Muscle of leg (tissue), 11 donors: ENCODE measurements around the gene ARRDC2. TPM values are rescaled to one million over a fixed set of nuclear protein-coding genes. Genes with fewer than 3 reads are reported as not detected.

Experiments used
- DNase-seq: peaks from one replicate; pipeline ENCODE4 v3.0.0; 2013
- H3K27ac ChIP-seq: one replicate; pipeline ENCODE4 v1.5.1; 2013; ENCODE audit warnings: mild to moderate bottlenecking, low read length, control low read depth
- H3K27me3 ChIP-seq: one replicate; pipeline ENCODE4 v1.6.1; 2013; ENCODE audit warnings: low read length; ENCODE audit not compliant: control insufficient read depth, insufficient read depth
- H3K36me3 ChIP-seq: one replicate; pipeline ENCODE4 v1.6.1; 2013; ENCODE audit warnings: low read length; ENCODE audit not compliant: control insufficient read depth, insufficient read depth
- H3K4me1 ChIP-seq: one replicate; pipeline ENCODE4 v1.6.1; 2013; ENCODE audit warnings: low read length; ENCODE audit not compliant: control insufficient read depth, insufficient read depth
- H3K4me3 ChIP-seq: one replicate; pipeline ENCODE4 v1.5.1; 2013; ENCODE audit warnings: low read length, control low read depth
- H3K9me3 ChIP-seq: replicated peaks from 2 replicates; pipeline ENCODE4 v1.6.1; 2013; ENCODE audit warnings: low read depth, low read length; ENCODE audit not compliant: control insufficient read depth
- WGBS: methylation state at CpG from one replicate; pipeline ENCODE4 v1.1.5; 2013; ENCODE audit warnings: missing lambda C conversion rate; ENCODE audit not compliant: insufficient coverage; 5-methylcytosine and 5-hydroxymethylcytosine counted together
- polyA plus RNA-seq, 8 donors: library from polyadenylated mRNA; unstranded; fragments of 120-200 nt; gene quantifications; one replicate each; pipeline versions ENCODE4 v1.2.1 to v1.2.3, GENCODE V29; 2013; ENCODE audit warnings: inconsistent platforms in 1 of 8, low replicate concordance in 1 of 8; ENCODE audit not compliant: insufficient read length in 8 of 8, insufficient read depth in 1 of 8
- total RNA-seq: library from RNA; stranded (reverse); fragments of 120-200 nt; gene quantifications from one replicate; pipeline ENCODE4 v1.2.4, GENCODE V29; 2013

Gene ARRDC2
- total and polyA plus RNA-seq, 9 donors: 3.4 to 6.7 (median 4.5) TPM

DNA sequence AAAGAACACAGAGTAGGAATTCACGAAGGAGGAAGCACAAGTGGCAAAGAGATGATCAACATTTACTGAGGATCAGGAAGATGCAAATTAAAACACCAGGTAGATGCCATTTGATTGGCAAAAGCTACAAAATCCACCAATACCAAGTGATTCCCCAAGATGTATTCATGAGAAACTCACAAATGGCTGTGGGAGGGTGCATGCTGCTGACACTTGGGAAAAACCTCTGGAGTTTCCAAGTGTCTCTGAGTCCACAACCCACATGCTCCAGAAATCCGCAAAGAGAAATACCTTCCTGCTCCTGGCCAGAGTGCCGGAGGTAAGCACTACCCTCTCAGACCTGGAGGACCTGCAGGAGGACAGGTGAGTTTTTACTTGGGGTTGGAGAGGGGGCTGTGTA is 35.7 kb downstream of the ARRDC2 start:
- H3K27me3 ChIP-seq: peaks cover 2% of the 10 kb centered on the region
- peaks cover 11% of the 10 kb centered on the region for H3K4me1 ChIP-seq
- H3K4me3 ChIP-seq: no peak overlapping the region
- no CpG with 5 or more reads among the region's 3 CpGs for WGBS
- H3K9me3 ChIP-seq: peaks cover 3% of the 10 kb centered on the region
- DNase-seq: no peak
- H3K36me3 ChIP-seq: no peaks in the 10 kb centered on the region
- H3K27ac ChIP-seq: no peak overlapping the region

DNA sequence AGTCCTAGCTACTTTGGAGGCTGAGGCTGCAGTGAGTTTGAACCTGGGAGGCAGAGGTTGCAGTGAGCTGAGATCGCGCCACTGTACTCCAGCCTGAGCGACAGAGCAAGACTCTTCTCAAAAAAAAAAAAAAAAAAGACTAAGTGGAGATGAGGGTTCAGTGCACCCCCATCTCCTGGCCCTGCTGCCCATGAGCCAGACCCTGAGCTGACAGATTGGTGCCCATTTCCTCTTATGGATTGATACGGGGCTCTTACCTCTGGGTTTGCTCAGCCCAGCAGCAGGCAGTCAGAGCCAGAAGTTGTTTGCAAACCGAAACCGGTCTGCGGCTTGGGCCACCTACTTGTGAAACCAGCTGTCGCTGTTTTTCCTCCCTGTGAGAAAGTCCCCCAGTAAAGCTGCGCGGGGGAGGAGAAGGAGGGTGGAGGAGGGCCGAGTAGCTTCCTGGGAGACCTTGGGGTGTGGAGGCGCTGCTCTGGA is 36.9 kb downstream of the ARRDC2 start:
- 0% methylated on average over 5 of the region's 12 CpGs for WGBS
- peaks cover 2% of the 10 kb centered on the region for H3K27me3 ChIP-seq
- DNase-seq: peak; percentile 89
- peak overlapping the region; percentile 18 for H3K27ac ChIP-seq
- H3K36me3 ChIP-seq: no peaks in the 10 kb centered on the region
- H3K4me3 ChIP-seq: peak overlapping the region; percentile 26
- peaks cover 3% of the 10 kb centered on the region for H3K9me3 ChIP-seq
- H3K4me1 ChIP-seq: peaks cover 16% of the 10 kb centered on the region

DNA sequence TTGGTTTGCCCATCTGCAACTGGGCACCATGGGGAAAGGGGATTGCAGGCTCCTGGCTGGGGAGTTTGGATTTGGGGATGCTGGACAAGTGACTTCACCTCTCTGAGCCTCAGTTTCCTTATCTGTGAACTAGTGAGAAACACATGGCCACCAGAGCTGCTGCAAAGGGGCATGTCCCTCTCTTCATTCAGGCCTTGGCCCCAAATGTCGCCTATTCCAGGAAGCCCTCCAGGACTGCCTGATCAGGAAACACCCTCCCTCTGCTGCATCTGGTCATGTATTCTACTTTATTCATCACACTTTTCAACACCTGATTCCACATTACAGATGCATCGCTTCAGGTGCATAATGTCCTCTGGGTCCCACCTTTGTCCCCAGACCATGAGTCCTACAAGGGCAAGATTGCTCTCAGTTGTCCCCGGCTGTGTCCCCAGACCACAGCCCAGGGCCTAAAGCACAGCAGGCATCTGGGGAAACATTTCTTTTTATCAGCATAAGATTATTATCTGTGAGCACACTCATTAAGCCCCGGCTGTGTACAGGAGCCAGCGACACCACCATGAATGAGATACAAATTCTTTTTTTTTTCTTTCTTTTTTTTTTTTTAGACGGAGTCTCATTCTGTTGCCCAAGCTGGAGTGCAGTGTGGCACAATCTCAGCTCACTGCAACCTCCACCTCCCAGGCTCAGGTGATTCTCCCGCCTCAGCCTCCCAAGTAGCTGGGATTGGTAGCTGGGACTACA is 37.5 kb downstream of the ARRDC2 start:
- Histone ChIP-seq H3K27ac (peak overlapping the region; percentile 18), H3K4me1 (peaks cover 16% of the 10 kb centered on the region), H3K27me3 (peaks cover 5% of the 10 kb centered on the region), H3K4me3 (peak overlapping the region; percentile 26), H3K9me3 (peaks cover 2% of the 10 kb centered on the region), H3K36me3 (no peaks in the 10 kb centered on the region)
- 88% methylated on average over 5 of the region's 7 CpGs for WGBS
- no peak for DNase-seq

DNA sequence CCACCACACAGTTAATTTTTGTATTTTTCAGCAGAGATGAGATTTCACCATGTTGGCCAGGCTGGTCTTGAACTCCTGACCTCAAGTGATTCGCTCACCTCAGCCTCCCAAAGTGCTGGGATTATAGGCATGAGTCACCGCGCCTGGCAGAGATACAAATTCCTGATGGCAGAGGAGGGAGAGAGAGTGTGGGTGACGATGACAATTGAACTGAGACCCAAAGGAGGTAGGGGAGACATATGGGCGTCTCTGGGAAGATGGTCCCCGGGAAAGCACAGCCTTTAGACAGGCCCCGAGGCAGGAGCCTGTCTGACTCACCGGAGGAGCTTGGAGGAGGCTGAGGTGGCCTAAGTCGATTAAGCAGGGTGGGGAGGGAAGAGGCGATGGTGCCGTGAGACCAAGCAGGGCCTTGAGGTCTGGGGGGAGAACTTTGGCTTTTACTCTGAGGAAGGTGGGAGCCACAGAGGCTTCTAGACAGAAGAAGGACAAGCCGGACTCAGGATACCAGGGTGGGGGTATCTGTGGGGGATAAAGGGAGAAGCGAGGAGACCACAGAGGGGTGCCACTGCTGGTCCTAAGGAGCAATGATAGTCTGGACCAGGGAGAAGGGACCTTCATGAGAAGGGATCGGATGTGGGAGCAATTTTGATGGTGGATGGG is 38.2 kb downstream of the ARRDC2 start:
- DNase-seq: no peak
- WGBS: 58% methylated on average over 14 of the region's 14 CpGs
- Histone ChIP-seq H3K4me1 (peaks cover 16% of the 10 kb centered on the region), H3K4me3 (no peak overlapping the region), H3K9me3 (no peaks in the 10 kb centered on the region), H3K27ac (no peak overlapping the region), H3K36me3 (no peaks in the 10 kb centered on the region), H3K27me3 (peaks cover 11% of the 10 kb centered on the region)

DNA sequence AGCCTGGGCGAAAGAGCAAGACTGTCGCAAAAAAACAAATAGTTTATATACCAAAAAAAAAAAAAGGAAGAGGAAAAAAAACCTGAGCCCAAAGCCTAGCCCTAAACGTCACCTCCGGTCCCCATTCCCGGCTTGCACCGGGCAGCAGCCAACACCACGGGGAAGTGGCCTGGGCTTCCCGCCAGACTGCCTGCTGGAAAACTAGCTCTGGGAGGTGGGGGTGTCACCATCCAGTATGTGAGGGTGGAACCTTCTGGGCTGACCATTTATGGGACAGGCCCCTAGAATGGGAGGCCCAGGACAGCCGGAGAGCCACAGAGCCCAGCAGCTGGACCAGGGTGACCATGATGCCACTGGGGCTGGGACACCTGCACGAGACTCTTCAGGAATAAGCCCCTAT is 41.4 kb downstream of the ARRDC2 start:
- 41% methylated on average over 4 of the region's 10 CpGs for WGBS
- H3K4me3 ChIP-seq: no peak overlapping the region
- no peak overlapping the region for H3K27ac ChIP-seq
- peaks cover 21% of the 10 kb centered on the region for H3K4me1 ChIP-seq
- no peaks in the 10 kb centered on the region for H3K9me3 ChIP-seq
- H3K27me3 ChIP-seq: peaks cover 25% of the 10 kb centered on the region
- H3K36me3 ChIP-seq: no peaks in the 10 kb centered on the region
- DNase-seq: peak; percentile 90

DNA sequence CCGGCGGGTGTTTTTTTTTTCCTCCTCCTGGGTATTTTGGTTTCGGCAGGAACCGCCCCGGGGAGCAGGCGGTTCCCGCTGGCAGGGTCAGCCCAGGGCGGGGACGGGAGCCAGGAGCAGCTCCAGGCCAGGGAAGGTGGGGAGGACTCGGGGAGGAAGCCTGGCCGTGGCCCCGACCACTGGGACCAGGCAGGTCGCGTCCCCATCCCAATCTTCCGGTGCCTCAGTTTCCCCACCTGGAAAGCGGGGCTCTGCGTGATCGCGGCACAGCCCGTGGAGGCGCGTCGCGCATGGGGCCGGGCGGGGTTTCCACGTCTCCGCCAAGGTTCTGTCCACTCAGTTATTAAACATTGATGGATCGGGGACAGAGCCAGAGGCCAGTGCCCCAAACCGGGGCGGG is 43.9 kb downstream of the ARRDC2 start:
- no peaks in the 10 kb centered on the region for H3K9me3 ChIP-seq
- no peaks in the 10 kb centered on the region for H3K36me3 ChIP-seq
- no peak overlapping the region for H3K27ac ChIP-seq
- peaks cover 25% of the 10 kb centered on the region for H3K27me3 ChIP-seq
- WGBS: 11% methylated on average over 12 of the region's 31 CpGs
- DNase-seq: no peak
- no peak overlapping the region for H3K4me3 ChIP-seq
- peaks cover 10% of the 10 kb centered on the region for H3K4me1 ChIP-seq

DNA sequence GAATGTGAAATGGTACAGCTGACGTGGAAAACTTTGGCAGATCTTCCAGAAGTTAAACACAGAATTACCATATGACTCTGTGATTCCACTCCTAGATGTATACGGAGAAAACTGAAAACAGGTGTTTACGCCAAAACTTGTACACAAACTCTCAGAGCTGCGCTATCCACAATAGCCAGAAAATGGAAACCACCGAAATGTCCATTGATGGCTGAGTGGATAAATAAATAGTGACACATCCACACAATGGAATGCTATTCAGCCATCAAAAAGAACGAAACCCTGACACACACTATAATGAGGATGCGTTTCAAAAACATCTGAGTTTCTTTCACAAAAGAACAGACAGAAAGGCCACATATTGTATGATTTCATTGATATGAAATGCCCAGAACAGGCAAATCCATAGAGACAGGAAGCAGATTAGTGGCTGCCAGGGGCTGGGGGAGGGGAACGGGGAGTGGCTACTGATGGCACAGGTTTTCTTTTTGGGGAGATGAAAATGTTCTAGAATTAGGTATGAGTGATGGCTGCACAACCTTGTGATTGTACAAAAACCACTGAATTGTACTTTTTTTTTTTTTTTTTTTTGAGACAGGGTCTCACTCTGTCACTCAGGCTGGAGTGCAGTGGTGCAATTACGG is 45.7 kb downstream of the ARRDC2 start:
- Histone ChIP-seq H3K36me3 (no peaks in the 10 kb centered on the region), H3K9me3 (no peaks in the 10 kb centered on the region), H3K27me3 (peaks cover 25% of the 10 kb centered on the region), H3K27ac (no peak overlapping the region), H3K4me1 (peaks cover 17% of the 10 kb centered on the region), H3K4me3 (no peak overlapping the region)
- no peak for DNase-seq
- 56% methylated on average over 2 of the region's 9 CpGs for WGBS

DNA sequence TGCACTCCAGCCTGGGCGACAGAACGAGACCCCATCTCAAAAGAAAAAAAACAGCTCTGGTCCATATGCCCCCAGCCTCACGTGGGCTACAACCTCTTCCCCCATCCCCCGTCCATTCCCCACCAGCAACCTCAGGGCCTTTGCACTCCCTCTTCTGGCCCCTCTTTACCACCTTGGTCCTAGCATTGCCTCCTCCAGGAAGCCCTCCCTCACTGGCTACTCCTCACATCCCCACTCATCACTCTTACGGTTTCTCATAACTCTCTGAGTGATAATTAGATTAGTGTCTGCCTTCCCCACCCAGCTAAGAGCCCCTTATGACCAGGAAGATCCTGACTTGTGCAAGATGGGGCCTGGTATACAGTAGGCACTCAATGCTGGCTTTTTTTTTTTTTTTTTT is 48.0 kb downstream of the ARRDC2 start:
- Histone ChIP-seq H3K9me3 (no peaks in the 10 kb centered on the region), H3K27me3 (peaks cover 23% of the 10 kb centered on the region), H3K27ac (no peak overlapping the region), H3K4me3 (no peak overlapping the region), H3K36me3 (no peaks in the 10 kb centered on the region), H3K4me1 (peaks cover 13% of the 10 kb centered on the region)
- 77% methylated on average over 4 of the region's 5 CpGs for WGBS
- no peak for DNase-seq

DNA sequence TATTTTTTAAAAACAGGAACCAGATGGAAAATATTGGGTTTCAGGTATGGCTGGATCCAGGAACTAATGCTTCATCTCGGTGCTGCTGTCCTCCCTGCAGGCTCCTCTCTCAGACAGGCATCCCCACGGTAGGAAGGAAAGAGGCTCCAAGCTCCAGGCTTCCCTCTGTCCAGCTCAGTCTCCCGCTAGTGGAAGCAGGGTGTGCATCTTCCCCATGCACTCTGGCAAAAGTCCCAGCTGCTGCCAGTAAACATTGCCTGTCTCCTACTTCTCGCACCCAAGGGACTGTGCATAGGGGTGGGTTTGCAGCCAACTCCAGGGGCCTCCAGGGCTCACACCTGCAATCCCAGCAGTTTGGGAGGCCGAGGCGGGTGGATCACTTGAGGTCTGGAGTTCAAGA is 49.6 kb downstream of the ARRDC2 start:
- no peak overlapping the region for H3K4me3 ChIP-seq

More for the DNA sequence above, 49.6 kb downstream of the ARRDC2 start:
- Histone ChIP-seq H3K9me3 (no peaks in the 10 kb centered on the region), H3K27ac (no peak overlapping the region), H3K27me3 (peaks cover 15% of the 10 kb centered on the region), H3K4me1 (peaks cover 9% of the 10 kb centered on the region), H3K36me3 (no peaks in the 10 kb centered on the region)
- peak; percentile 48 for DNase-seq
- WGBS: no CpG with 5 or more reads among the region's 6 CpGs
